Esophagus squamous epithelium (tissue), 5 donors: ENCODE measurements around the gene WNT2. TPM values are rescaled to one million over a fixed set of nuclear protein-coding genes. Genes with fewer than 3 reads are reported as not detected.

Source experiments
- DNase-seq: peaks from one replicate; lab custom pipeline; 2025; lab: John Stamatoyannopoulos, UW
- H3K27ac ChIP-seq, 4 donors: fragments of 200-600 bp; sonication (generic); one replicate each; pipeline ENCODE4 v1.5.1; 2016 to 2019; ENCODE audit warnings: mild to moderate bottlenecking in 1 of 4
- H3K27me3 ChIP-seq, 4 donors: fragments of 200-600 bp; sonication (generic); 1 replicate in 3 of 4; 2 replicates in 1 of 4; pipeline versions ENCODE4 v1.5.1 to v1.6.0; 2017 to 2021; ENCODE audit warnings: antibody characterized with exemption in 1 of 4
- H3K36me3 ChIP-seq, 3 donors: fragments of 200-600 bp; sonication (generic); one replicate each; pipeline ENCODE4 v1.5.1; 2016 to 2019
- H3K4me1 ChIP-seq, 3 donors: fragments of 200-600 bp; sonication (generic); one replicate each; pipeline ENCODE4 v1.5.1; 2017 to 2019
- H3K4me3 ChIP-seq, 4 donors: fragments of 200-600 bp; sonication (generic); 1 replicate in 3 of 4; 2 replicates in 1 of 4; pipeline ENCODE4 v1.5.1; 2016 to 2019; ENCODE audit warnings: mild to moderate bottlenecking in 2 of 4, moderate library complexity in 1 of 4
- H3K9me3 ChIP-seq, 3 donors: fragments of 200-600 bp; sonication (generic); one replicate each; pipeline ENCODE4 v1.5.1; 2016 to 2019
- POLR2A ChIP-seq, 4 donors: fragments of 450-650 bp; IDR thresholded peaks; one replicate each; pipeline ENCODE4 v1.6.1; 2017; ENCODE audit warnings: antibody characterized with exemption in 4 of 4, mild to moderate bottlenecking in 4 of 4, moderate library complexity in 3 of 4
- WGBS, 2 donors: methylation state at CpG; one replicate each; pipeline ENCODE4 v1.1.5; 2018; 5-methylcytosine and 5-hydroxymethylcytosine counted together
- intact Hi-C: fragments of 100-400 bp; cut with DNase I; formaldehyde crosslinking; loops from one replicate; pipeline ENCODE4 v1.15.0; 2022
- total RNA-seq, 4 donors: library from RNA; depleted of rRNA; stranded (reverse); fragments of >200 nt; gene quantifications; one replicate each; pipeline ENCODE4 v1.1.0, GENCODE V29; 2016
- TF ChIP-seq, protein P1 (sequence below), 6 experiments: fragments of 450-650 bp in 4 of 6; fragments of 200-600 bp in 2 of 6; sonication (generic) in 2 of 6; IDR thresholded peaks; one replicate each; pipeline ENCODE4 v1.5.1; 2016 to 2019; ENCODE audit warnings: antibody characterized with exemption in 6 of 6, mild to moderate bottlenecking in 4 of 6, moderate library complexity in 4 of 6
- donor health status: DM: yes; HTN: yes; CAD: no.

The WNT2 gene
- total RNA-seq, 4 donors from 2014 or later = not detected

- no peak for DNase-seq
- Histone ChIP-seq H3K4me1 (no peaks in the 10 kb centered on the region), H3K9me3 (peaks cover 0 to 4% (median 0%) of the 10 kb centered on the region in 3 donors), H3K4me3 (no peak overlapping the region), H3K36me3 (no peaks in the 10 kb centered on the region), H3K27ac (no peak overlapping the region), H3K27me3 (peaks cover 0 to 3% (median 0%) of the 10 kb centered on the region in 4 donors)
- intact Hi-C loops = no loop called here
- 66 to 73% methylated on average over 5 of the region's 5 CpGs for WGBS, 2 donors
- TF ChIP-seq POLR2A (IDR thresholded peaks at IDR 0.05) = no peak
- TF ChIP-seq, protein P1, sequence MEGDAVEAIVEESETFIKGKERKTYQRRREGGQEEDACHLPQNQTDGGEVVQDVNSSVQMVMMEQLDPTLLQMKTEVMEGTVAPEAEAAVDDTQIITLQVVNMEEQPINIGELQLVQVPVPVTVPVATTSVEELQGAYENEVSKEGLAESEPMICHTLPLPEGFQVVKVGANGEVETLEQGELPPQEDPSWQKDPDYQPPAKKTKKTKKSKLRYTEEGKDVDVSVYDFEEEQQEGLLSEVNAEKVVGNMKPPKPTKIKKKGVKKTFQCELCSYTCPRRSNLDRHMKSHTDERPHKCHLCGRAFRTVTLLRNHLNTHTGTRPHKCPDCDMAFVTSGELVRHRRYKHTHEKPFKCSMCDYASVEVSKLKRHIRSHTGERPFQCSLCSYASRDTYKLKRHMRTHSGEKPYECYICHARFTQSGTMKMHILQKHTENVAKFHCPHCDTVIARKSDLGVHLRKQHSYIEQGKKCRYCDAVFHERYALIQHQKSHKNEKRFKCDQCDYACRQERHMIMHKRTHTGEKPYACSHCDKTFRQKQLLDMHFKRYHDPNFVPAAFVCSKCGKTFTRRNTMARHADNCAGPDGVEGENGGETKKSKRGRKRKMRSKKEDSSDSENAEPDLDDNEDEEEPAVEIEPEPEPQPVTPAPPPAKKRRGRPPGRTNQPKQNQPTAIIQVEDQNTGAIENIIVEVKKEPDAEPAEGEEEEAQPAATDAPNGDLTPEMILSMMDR (IDR thresholded peaks at IDR 0.05) = no peak
Measured at GRCh38 chr7:117237646-117238045, 85.2 kb downstream of the WNT2 start.

- H3K4me3 ChIP-seq = no peak overlapping the region
- no peak for DNase-seq
- peaks cover 0 to 10% (median 0%) of the 10 kb centered on the region in 3 donors for H3K36me3 ChIP-seq
- TF ChIP-seq POLR2A (IDR thresholded peaks at IDR 0.05) = no peak
- TF ChIP-seq, protein P1 (IDR thresholded peaks at IDR 0.05) = no peak
- no peaks in the 10 kb centered on the region for H3K27me3 ChIP-seq
- no peaks in the 10 kb centered on the region for H3K4me1 ChIP-seq
- WGBS, 2 donors = 73 to 82% methylated on average over 3 of the region's 3 CpGs
- H3K27ac ChIP-seq = no peak overlapping the region
- intact Hi-C loops = no loop called here
- peaks cover 0 to 4% (median 0%) of the 10 kb centered on the region in 3 donors for H3K9me3 ChIP-seq
Measured at GRCh38 chr7:117231047-117231359, 91.9 kb downstream of the WNT2 start.

DNA sequence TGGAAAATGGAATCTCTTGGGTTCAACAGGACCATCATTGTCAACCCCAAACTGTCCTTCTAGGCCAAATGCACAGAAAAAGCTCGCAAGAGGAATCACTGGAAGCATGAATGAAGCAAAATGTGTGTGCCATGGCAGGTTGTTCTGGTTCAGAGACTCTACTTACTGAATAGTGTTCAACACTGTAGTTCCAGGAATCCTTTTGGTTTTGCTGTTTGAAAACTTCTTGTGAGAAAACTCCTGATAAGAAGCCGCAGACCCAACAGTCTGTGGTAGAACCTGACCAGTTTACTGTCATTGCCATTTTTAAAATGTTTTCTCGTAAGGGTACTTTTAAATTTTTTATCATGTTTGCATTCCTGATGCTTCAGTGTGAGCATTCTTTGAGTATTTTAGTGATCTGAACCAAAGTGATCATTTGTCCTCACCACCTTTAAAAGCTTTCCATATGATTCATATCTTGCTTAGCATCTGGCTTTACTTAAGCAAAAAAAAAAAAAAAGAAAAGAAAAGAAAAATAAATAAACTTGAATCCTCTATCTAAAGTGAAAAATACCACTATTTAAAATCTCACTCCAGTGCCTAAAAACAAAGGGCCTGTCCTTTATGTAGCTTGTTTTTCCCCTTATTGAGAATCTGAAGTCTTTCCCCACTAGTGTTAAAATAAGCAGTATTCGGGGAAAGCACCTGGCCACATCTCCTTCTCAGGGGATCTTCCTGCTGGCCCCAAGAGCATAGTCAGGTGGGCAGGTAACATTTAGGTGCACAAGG is 92.4 kb downstream of the WNT2 start:
- Histone ChIP-seq H3K27ac (no peak overlapping the region), H3K36me3 (peaks cover 0 to 13% (median 0%) of the 10 kb centered on the region in 3 donors), H3K9me3 (no peaks in the 10 kb centered on the region), H3K4me1 (no peaks in the 10 kb centered on the region), H3K4me3 (no peak overlapping the region), H3K27me3 (no peaks in the 10 kb centered on the region)
- TF ChIP-seq, protein P1 (IDR thresholded peaks at IDR 0.05) = no peak
- TF ChIP-seq POLR2A (IDR thresholded peaks at IDR 0.05) = no peak
- no peak for DNase-seq
- 86 to 91% methylated on average over 4 of the region's 4 CpGs for WGBS, 2 donors
- intact Hi-C loops = no loop called here

DNA sequence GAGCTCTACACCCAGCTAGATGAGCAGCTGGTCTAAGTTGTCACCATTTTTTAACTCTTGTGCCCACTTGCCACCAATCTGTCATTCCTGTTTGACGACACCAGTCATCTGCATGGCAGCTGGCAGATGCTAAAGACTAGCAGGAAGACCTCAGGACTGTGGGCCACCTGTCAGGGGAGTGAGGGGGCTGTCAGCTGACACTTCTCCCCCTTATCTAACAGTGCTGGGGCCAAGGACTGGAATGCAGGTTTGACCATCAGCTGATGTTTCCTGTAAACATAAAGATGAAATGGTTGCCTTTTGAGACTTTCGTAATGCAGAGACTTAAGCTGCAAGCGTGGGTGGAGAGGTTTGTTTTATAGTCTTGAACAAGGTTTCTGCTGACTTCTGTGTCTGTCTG is 93.5 kb downstream of the WNT2 start:
- intact Hi-C loops = no loop called here
- Histone ChIP-seq H3K4me1 (no peaks in the 10 kb centered on the region), H3K9me3 (no peaks in the 10 kb centered on the region), H3K36me3 (peaks cover 0 to 15% (median 0%) of the 10 kb centered on the region in 3 donors), H3K27me3 (no peaks in the 10 kb centered on the region), H3K4me3 (no peak overlapping the region), H3K27ac (no peak overlapping the region)
- no peak for TF ChIP-seq POLR2A (IDR thresholded peaks at IDR 0.05)
- TF ChIP-seq, protein P1 (IDR thresholded peaks at IDR 0.05) = no peak
- 83 to 94% methylated on average over 2 to 3 of the region's 3 CpGs for WGBS, 2 donors
- no peak for DNase-seq

DNA sequence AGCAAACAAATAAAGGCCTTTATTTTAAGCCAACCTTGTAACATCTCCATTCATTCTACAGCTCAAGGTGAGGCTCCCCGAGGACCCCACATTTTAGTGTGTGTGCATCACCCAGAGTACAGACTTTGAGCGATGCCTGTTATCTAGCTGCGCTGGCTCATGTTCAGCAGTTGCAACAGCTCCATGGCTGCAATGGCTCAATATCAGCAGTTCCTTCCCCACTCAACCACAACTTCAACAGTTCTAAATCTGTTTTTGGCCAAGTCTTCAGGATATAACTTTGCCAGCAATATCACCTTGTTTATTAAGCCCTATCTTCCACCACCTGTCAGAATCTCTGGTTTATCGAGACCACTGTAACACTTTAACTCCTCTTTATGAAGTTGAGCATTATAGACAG is 95.8 kb downstream of the WNT2 start:
- no peaks in the 10 kb centered on the region for H3K4me1 ChIP-seq
- DNase-seq = no peak
- H3K4me3 ChIP-seq = no peak overlapping the region
- TF ChIP-seq, protein P1 (IDR thresholded peaks at IDR 0.05) = no peak
- TF ChIP-seq POLR2A (IDR thresholded peaks at IDR 0.05) = no peak
- no peaks in the 10 kb centered on the region for H3K9me3 ChIP-seq
- H3K27ac ChIP-seq = no peak overlapping the region
- 73 to 79% methylated on average over 4 of the region's 4 CpGs for WGBS, 2 donors
- H3K27me3 ChIP-seq = no peaks in the 10 kb centered on the region
- intact Hi-C loops = no loop called here
- H3K36me3 ChIP-seq = peaks cover 0 to 32% (median 0%) of the 10 kb centered on the region in 3 donors
